SK-N-SH (cell line): ENCODE results near the gene TMEM200B.

ENCODE experiments used
- NRF1 ChIP-seq: IDR thresholded peaks from 2 replicates; pipeline ENCODE4 v1.6.1; 2012; ENCODE audit warnings: low read depth, mild to moderate bottlenecking, low read length
- POLR2AphosphoS5 ChIP-seq: IDR thresholded peaks from 2 replicates; pipeline ENCODE4 v1.6.1; 2012; ENCODE audit warnings: low read depth, low read length
- RCOR1 ChIP-seq: fragments of 150-350 bp; IDR thresholded peaks from 2 replicates; pipeline ENCODE4 v1.6.1; 2017; ENCODE audit warnings: antibody characterized with exemption, low read length
- RFX5 ChIP-seq: IDR thresholded peaks from 2 replicates; pipeline ENCODE4 v1.6.1; 2012; ENCODE audit warnings: mild to moderate bottlenecking, improper control_type of control experiment, low read length
- SIN3A ChIP-seq: IDR thresholded peaks from 2 replicates; pipeline ENCODE4 v1.6.1; 2012; ENCODE audit warnings: low read depth, mild to moderate bottlenecking, low read length, moderate library complexity, borderline replicate concordance
- SMC3 ChIP-seq: IDR thresholded peaks from 2 replicates; pipeline ENCODE4 v1.6.1; 2012; ENCODE audit warnings: low read depth, low read length, improper control_type of control experiment
- TEAD4 ChIP-seq: IDR thresholded peaks from 2 replicates; pipeline ENCODE4 v1.4.0; 2012; ENCODE audit warnings: mild to moderate bottlenecking, borderline replicate concordance; ENCODE audit not compliant: insufficient read depth
- TF ChIP-seq, protein P1 (sequence below): IDR thresholded peaks from 2 replicates; pipeline ENCODE4 v1.4.0; 2012; ENCODE audit warnings: low read depth
- TF ChIP-seq, protein P2 (sequence below): fragments of 200-600 bp; sonication (generic); IDR thresholded peaks from 2 replicates; pipeline ENCODE4 v1.6.1; 2017; ENCODE audit warnings: antibody characterized with exemption, mild to moderate bottlenecking, moderate library complexity
- TF ChIP-seq, protein P3 (sequence below): IDR thresholded peaks from 2 replicates; pipeline ENCODE4; 2012

- no peak for TF ChIP-seq SIN3A
- TF ChIP-seq, protein P1, sequence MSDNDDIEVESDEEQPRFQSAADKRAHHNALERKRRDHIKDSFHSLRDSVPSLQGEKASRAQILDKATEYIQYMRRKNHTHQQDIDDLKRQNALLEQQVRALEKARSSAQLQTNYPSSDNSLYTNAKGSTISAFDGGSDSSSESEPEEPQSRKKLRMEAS = no peak
- TF ChIP-seq NRF1 = no peak
- no peak for TF ChIP-seq SMC3
- TF ChIP-seq, protein P2, sequence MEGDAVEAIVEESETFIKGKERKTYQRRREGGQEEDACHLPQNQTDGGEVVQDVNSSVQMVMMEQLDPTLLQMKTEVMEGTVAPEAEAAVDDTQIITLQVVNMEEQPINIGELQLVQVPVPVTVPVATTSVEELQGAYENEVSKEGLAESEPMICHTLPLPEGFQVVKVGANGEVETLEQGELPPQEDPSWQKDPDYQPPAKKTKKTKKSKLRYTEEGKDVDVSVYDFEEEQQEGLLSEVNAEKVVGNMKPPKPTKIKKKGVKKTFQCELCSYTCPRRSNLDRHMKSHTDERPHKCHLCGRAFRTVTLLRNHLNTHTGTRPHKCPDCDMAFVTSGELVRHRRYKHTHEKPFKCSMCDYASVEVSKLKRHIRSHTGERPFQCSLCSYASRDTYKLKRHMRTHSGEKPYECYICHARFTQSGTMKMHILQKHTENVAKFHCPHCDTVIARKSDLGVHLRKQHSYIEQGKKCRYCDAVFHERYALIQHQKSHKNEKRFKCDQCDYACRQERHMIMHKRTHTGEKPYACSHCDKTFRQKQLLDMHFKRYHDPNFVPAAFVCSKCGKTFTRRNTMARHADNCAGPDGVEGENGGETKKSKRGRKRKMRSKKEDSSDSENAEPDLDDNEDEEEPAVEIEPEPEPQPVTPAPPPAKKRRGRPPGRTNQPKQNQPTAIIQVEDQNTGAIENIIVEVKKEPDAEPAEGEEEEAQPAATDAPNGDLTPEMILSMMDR = no peak
- TF ChIP-seq, protein P3, sequence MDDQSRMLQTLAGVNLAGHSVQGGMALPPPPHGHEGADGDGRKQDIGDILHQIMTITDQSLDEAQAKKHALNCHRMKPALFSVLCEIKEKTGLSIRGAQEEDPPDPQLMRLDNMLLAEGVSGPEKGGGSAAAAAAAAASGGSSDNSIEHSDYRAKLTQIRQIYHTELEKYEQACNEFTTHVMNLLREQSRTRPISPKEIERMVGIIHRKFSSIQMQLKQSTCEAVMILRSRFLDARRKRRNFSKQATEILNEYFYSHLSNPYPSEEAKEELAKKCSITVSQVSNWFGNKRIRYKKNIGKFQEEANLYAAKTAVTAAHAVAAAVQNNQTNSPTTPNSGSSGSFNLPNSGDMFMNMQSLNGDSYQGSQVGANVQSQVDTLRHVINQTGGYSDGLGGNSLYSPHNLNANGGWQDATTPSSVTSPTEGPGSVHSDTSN = no peak
- TF ChIP-seq RFX5 = no peak
- no peak for TF ChIP-seq RCOR1
- TF ChIP-seq TEAD4 = no peak
- TF ChIP-seq POLR2AphosphoS5 = no peak
These were observed 5.0 kb upstream of the TMEM200B start for GRCh38 chr1:29128739-29129138.
